Right atrium auricular region (tissue), 2 donors: ENCODE measurements around the gene APOBEC3G. TPM values are rescaled to one million over a fixed set of nuclear protein-coding genes. Genes with fewer than 3 reads are reported as not detected.
A peak's percentile ranks its signal among the peaks of the same experiment; 100 is the strongest.

ENCODE experiments used
- DNase-seq: peaks from one replicate; pipeline ENCODE4 v3.0.0-alpha.2; 2019; ENCODE audit warnings: low spot score
- H3K27ac ChIP-seq, 2 donors: fragments of 200-600 bp; sonication (generic); 1 replicate in 1 of 2; 2 replicates in 1 of 2; pipeline ENCODE4 v1.5.1; 2016 to 2019
- H3K27me3 ChIP-seq, 2 donors: fragments of 200-600 bp; sonication (generic); one replicate each; pipeline versions ENCODE4 v1.5.1 to v1.6.0; 2017 to 2019
- H3K36me3 ChIP-seq: fragments of 200-600 bp; sonication (generic); one replicate; pipeline ENCODE4 v1.5.1; 2016
- H3K4me1 ChIP-seq, 2 donors: fragments of 200-600 bp; sonication (generic); one replicate each; pipeline versions ENCODE4 v1.5.1 to v1.6.0; 2017 to 2019
- H3K4me3 ChIP-seq, 2 donors: fragments of 200-600 bp; sonication (generic); 1 replicate in 1 of 2; 2 replicates in 1 of 2; pipeline ENCODE4 v1.5.1; 2017 to 2019; ENCODE audit warnings: mild to moderate bottlenecking in 1 of 2, moderate library complexity in 1 of 2
- H3K9me3 ChIP-seq, 2 donors: fragments of 200-600 bp; sonication (generic); one replicate each; pipeline ENCODE4 v1.5.1; 2019
- total RNA-seq, 2 donors: library from RNA; depleted of rRNA; stranded (reverse); fragments of >200 nt; gene quantifications; one replicate each; pipeline ENCODE4 v1.1.0, GENCODE V29; 2016
- TF ChIP-seq, protein P1 (sequence below), 2 donors: fragments of 200-600 bp; sonication (generic); IDR thresholded peaks; one replicate each; pipeline ENCODE4 v1.5.1; 2019; ENCODE audit warnings: antibody characterized with exemption in 2 of 2

Gene APOBEC3G
- total RNA-seq, 2 donors from 2014 or later: 2.5 to 3.2 TPM

DNA sequence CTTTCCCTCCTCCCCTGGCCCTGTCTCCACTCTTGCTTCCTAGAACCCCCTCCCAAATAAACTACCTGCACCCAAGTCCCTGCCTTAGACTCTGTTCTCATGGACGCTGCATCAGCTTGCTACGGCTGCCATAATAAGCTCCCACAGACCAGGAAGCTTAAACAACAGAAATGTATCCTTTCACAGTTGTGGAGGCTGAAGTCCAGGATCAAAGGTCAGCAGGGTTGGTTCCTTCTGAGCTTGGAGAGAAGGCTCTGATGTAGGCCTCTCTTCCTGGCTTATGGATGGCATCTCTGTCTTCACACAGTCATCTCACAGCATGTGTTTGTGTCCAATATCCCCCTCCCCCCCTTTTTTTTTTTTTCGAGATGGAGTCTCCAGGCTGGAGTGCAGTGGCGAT is 52.0 kb downstream of the APOBEC3G start:
- H3K27ac ChIP-seq: no peak overlapping the region
- H3K4me1 ChIP-seq: peaks cover 0 to 22% of the 10 kb centered on the region in 2 donors
- DNase-seq: no peak
- TF ChIP-seq, protein P1, sequence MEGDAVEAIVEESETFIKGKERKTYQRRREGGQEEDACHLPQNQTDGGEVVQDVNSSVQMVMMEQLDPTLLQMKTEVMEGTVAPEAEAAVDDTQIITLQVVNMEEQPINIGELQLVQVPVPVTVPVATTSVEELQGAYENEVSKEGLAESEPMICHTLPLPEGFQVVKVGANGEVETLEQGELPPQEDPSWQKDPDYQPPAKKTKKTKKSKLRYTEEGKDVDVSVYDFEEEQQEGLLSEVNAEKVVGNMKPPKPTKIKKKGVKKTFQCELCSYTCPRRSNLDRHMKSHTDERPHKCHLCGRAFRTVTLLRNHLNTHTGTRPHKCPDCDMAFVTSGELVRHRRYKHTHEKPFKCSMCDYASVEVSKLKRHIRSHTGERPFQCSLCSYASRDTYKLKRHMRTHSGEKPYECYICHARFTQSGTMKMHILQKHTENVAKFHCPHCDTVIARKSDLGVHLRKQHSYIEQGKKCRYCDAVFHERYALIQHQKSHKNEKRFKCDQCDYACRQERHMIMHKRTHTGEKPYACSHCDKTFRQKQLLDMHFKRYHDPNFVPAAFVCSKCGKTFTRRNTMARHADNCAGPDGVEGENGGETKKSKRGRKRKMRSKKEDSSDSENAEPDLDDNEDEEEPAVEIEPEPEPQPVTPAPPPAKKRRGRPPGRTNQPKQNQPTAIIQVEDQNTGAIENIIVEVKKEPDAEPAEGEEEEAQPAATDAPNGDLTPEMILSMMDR (IDR thresholded peaks at IDR 0.05): no peak
- no peaks in the 10 kb centered on the region for H3K9me3 ChIP-seq
- no peak overlapping the region for H3K4me3 ChIP-seq
- H3K36me3 ChIP-seq: peaks cover 18% of the 10 kb centered on the region
- H3K27me3 ChIP-seq: no peaks in the 10 kb centered on the region

DNA sequence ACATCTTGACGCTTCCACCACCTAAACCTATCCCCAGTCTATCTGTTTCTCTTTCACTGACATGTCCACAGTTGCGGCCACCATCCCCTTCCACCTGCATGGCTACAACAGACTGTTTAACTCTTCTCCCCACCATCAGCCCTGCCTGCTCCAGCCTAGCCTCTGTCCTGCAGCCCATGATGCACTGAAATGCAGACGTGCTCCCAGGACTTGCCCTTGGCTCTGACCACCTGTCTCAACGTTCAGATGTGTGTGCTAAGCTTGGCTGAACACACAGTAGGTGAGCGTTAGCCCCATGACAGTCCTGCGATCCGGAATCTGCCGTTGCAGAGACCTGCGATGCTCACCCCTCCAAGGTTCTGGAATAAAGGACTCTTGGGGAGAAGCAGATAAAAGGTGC is 52.7 kb downstream of the APOBEC3G start:
- Histone ChIP-seq H3K36me3 (peaks cover 21% of the 10 kb centered on the region), H3K27me3 (no peaks in the 10 kb centered on the region), H3K4me3 (no peak overlapping the region), H3K4me1 (peaks cover 0 to 21% of the 10 kb centered on the region in 2 donors), H3K9me3 (no peaks in the 10 kb centered on the region), H3K27ac (no peak overlapping the region)
- TF ChIP-seq, protein P1 (IDR thresholded peaks at IDR 0.05): no peak
- DNase-seq: no peak

DNA sequence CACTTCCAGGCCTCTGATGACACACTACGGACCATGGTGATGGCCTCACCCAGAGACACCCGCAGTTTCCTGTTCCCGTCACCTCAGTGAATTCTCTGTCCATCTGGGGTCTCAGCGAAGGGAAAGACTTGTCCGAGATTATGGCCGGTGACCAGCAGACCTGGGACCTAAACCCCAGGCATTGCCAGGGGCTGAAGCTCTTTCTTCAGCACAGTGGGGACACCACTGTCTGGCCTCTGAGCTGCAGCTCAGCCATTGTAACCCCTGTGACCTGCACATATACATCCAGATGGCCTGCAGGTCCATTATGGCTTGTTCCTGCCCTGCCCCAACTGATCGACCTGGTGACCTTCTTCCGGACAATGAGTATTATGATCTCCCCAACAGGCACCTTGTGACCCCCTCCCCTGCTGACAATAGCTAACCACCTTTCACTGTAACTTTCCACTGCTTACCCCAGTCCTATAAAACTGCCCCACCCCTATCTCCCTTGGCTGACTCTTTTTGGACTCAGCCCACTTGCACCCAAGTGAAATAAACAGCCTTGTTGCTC is 53.2 kb downstream of the APOBEC3G start:
- Histone ChIP-seq H3K4me1 (peaks cover 0 to 25% of the 10 kb centered on the region in 2 donors), H3K4me3 (no peak overlapping the region), H3K36me3 (peaks cover 21% of the 10 kb centered on the region), H3K27ac (no peak overlapping the region), H3K27me3 (no peaks in the 10 kb centered on the region), H3K9me3 (no peaks in the 10 kb centered on the region)
- TF ChIP-seq, protein P1 (IDR thresholded peaks at IDR 0.05): no peak
- no peak for DNase-seq

DNA sequence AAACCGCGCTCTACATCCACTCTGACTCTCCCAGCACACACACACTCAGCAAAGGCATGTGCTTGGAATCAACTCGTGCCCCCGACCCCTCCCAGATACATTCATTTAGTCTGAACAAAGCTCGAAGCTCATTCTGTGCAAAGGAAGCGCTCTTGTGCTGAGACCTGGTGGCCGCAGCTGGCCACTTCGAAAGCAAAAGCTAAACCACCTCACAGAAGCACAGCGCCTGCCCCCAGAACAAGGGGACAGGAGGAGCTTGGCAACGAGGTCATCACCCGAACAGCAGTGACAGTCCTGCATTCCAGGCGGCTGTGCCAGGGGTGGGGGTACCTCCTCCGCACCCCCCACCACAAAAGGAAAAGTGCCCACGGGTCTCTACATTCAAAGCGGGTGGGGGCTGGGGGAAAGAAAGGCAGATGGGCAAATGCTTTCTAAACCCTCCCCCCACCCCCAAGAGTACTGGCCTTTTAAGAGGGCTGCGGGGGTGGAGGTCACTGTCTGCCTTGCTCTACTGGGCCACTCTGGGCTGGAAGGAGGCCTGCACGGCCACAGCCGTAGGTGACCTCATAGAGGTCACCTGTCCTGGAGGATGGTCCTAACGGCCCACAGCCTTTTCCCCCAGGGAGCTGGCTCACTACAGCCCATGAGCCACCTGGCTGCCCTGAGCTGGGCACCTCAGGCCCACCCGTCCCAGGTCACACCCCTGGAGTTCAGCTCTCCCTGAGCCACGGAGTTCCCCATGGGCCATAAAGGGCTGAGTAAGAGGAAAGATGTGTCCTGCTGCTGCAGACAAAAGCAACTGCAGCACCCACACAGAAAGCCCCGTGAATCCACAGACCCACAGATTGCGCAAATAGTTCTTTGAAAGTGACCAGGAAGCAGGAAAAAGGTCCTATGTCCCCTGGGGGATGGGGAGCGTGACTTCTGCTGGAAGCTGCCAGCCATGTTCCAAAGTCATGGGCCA is 54.1 kb downstream of the APOBEC3G start:
- peaks cover 21% of the 10 kb centered on the region for H3K36me3 ChIP-seq
- no peaks in the 10 kb centered on the region for H3K27me3 ChIP-seq
- H3K27ac ChIP-seq: peak overlapping the region in 1 of 2 donors; percentile 32
- peaks cover 0 to 29% of the 10 kb centered on the region in 2 donors for H3K4me1 ChIP-seq
- no peaks in the 10 kb centered on the region for H3K9me3 ChIP-seq
- TF ChIP-seq, protein P1 (IDR thresholded peaks at IDR 0.05): no peak
- DNase-seq: no peak
- H3K4me3 ChIP-seq: no peak overlapping the region

DNA sequence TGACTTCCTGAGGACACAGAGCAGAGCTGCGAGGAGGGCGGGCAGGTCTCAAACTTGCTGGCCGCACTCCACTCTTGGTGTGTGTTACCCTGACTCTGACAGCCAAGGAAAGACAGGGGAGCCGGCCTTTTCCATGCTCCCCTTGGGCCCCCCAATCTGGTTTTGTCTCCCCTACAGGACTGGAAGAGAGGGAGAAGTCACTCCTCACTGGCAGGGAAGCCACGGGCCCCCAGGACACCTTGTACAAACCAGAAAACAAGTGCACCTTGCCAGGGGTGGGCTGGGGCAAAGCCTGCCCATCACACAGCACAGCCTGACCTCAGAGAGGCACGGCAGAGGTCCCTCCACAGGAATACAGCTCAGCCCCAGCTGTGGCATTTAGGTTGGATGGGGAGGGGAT is 55.2 kb downstream of the APOBEC3G start:
- peaks cover 28% of the 10 kb centered on the region for H3K36me3 ChIP-seq
- TF ChIP-seq, protein P1 (IDR thresholded peaks at IDR 0.05): no peak

More for the DNA sequence above, 55.2 kb downstream of the APOBEC3G start:
- no peak overlapping the region for H3K27ac ChIP-seq
- no peaks in the 10 kb centered on the region for H3K27me3 ChIP-seq
- H3K9me3 ChIP-seq: no peaks in the 10 kb centered on the region
- peaks cover 0 to 29% of the 10 kb centered on the region in 2 donors for H3K4me1 ChIP-seq
- no peak for DNase-seq
- H3K4me3 ChIP-seq: no peak overlapping the region
